Mammary microvascular endothelial cell (primary cell): ENCODE data around the gene NT5M. TPM values are rescaled to one million over a fixed set of nuclear protein-coding genes. Genes with fewer than 3 reads are reported as not detected.

Experiments used
- total RNA-seq: library from RNA; depleted of rRNA; stranded (reverse); fragments of >200 nt; gene quantifications from 2 replicates; pipeline ENCODE4 v1.2.3, GENCODE V29; 2015

Gene NT5M
- total RNA-seq: 0.40 and 1.4 TPM in 2 replicates

DNA sequence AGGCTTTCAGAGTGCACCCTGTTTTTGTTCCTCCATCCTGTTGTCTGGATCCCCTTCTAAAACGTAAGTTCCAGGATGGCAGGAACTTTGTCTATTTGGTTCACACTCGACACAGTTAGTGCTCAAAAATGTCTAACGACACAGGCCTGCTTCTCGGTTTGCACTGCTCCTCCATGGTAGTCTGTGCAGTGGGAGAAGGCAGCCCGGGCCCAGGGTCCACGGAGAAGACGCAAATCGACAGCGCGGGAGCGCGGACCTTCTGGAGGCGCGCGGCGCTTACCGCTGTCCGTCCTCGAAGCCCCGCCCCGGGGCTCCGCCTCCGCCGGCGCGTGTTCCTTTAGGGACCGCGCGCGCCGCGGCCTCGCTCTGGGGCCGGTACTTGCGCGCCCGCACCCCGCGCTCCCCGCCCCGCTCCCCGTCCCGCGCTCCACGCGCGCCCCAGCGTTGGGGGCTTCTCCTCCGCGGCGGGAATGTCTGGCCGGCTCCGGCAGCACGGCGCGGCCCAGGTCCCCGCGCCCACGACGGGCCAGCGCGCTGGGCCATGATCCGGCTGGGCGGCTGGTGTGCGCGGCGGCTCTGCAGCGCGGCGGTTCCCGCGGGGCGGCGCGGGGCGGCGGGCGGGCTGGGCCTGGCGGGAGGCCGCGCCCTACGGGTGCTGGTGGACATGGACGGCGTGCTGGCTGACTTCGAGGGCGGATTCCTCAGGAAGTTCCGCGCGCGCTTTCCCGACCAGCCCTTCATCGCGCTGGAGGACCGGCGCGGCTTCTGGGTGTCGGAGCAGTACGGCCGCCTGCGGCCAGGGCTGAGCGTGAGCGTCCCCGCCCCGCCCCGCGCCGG is at the start of gene NT5M:
NT5M (plus strand) TSS at position 364 of the 837 bp plus-strand sequence; CDS start at position 542, 178 bp downstream.

DNA sequence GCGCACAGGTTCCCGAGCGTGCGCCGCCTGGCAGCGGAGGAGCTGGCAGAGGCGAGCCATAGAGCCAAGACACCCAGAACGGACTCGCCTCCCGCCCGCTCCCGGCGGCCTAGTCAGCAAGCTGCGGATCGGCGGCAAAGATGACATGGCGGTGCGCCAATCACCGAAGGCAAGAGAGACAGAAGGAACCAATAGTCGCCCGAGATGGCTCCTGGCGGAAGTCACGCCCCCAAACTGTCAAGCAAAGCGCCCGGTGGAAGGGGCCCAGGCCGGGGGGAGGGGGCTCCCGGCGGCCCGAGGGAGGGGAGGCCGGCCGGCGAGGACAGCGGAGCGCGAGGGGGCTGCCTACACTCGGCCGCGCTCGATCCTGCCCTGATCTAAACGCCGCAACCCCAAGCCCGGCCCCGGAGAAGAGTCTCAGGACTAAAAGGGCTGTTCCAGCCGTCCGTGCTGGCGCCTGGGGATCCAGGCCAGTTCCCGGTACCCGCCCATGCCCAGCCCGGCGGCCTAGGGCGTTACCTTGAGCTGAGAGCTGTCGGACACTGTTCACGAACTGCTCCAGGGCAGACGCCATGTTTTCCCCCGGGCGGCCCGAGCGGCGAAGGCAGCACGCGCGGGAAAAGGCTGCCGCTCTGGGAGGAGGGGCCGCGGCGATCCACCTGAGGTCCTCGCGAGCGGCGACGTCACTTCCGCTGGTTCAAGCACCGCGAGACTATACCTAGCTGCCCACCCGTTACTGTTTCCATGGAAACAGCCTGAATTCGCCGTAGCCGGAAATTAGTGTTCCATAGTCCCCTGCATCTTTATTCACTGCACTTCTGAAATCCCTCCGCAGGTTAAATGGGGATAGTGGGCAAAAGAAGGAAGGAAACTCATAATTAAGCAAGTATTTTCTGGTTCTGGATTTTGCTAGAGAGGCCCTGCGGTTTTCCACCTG is 22.3 kb upstream of the NT5M start, which contains the start of gene COPS3:
COPS3 (minus strand) TSS at position 634 of the 937 bp plus-strand sequence; CDS start at position 574, 60 bp downstream.

Other genes with a start within 250 kb of the NT5M start
- gene PLD6, start 97.0 kb upstream of the NT5M start, total RNA-seq: 2.5 and 5.2 TPM in 2 replicates
- 40.2 and 40.8 TPM in 2 replicates for gene FLCN, start 66.2 kb upstream of the NT5M start, total RNA-seq
- gene COPS3, start 22.1 kb upstream of the NT5M start, total RNA-seq: 109 and 115 TPM in 2 replicates
- gene MED9, start 173.6 kb downstream of the NT5M start, total RNA-seq: 10.1 and 14.1 TPM in 2 replicates
- 3.8 TPM in 2 replicates for gene RASD1, start 193.0 kb downstream of the NT5M start, total RNA-seq